Keratinocyte (primary cell): ENCODE data around the gene TOMM5. TPM values are rescaled to one million over a fixed set of nuclear protein-coding genes. Genes with fewer than 3 reads are reported as not detected.

Experiments
- DNase-seq: peaks from one replicate; pipeline ENCODE4 v3.0.0-alpha.2; 2011; ENCODE audit warnings: low read depth, missing footprints, low spot score
- FAIRE-seq: peaks from 2 replicates; lab custom pipeline; 2011; peaks lifted over from hg19 to GRCh38; lab: Jason Lieb, UNC
- H2AFZ ChIP-seq: 2 replicates; pipeline ENCODE4 v1.6.0; 2012; ENCODE audit warnings: low read length, control low read depth, inconsistent platforms; ENCODE audit not compliant: control insufficient read depth
- H3K27ac ChIP-seq: 2 replicates; pipeline ENCODE4 v1.5.1; 2011; ENCODE audit warnings: low read length; ENCODE audit not compliant: control insufficient read depth, insufficient read depth
- H3K27me3 ChIP-seq: 3 replicates; pipeline ENCODE4 v1.6.0; 2011; ENCODE audit warnings: low read length; ENCODE audit not compliant: control insufficient read depth, insufficient read depth; ENCODE audit errors: extremely low read depth
- H3K36me3 ChIP-seq, 2 experiments: 2 replicates in 1 of 2; 3 replicates in 1 of 2; pipeline ENCODE4 v1.5.1; 2011; ENCODE audit warnings: low read length in 2 of 2, mild to moderate bottlenecking in 1 of 2; ENCODE audit not compliant: control insufficient read depth in 2 of 2, insufficient read depth in 2 of 2; ENCODE audit errors: extremely low read depth in 1 of 2
- H3K4me1 ChIP-seq: 3 replicates; pipeline ENCODE4 v1.5.1; 2011; ENCODE audit warnings: low read length; ENCODE audit not compliant: control insufficient read depth, insufficient read depth; ENCODE audit errors: extremely low read depth
- H3K4me2 ChIP-seq: 3 replicates; pipeline ENCODE4 v1.6.0; 2011; ENCODE audit warnings: low read depth, low read length; ENCODE audit not compliant: control insufficient read depth, insufficient read depth; ENCODE audit errors: extremely low read depth
- H3K4me3 ChIP-seq, 3 experiments: fragments of 200-600 bp in 1 of 3; sonication (generic) in 1 of 3; 2 replicates in 2 of 3; 3 replicates in 1 of 3; pipeline ENCODE4 v1.5.1; 2011 to 2016; ENCODE audit warnings: low read length in 3 of 3, mild to moderate bottlenecking in 3 of 3, control low read depth in 2 of 3, inconsistent platforms in 1 of 3, low read depth in 1 of 3, mixed read lengths in 1 of 3, mixed run types in 1 of 3, moderate library complexity in 1 of 3; ENCODE audit not compliant: control insufficient read depth in 2 of 3, insufficient read depth in 2 of 3; ENCODE audit errors: extremely low read depth in 1 of 3
- H3K79me2 ChIP-seq: 2 replicates; pipeline ENCODE4 v1.6.0; 2012; ENCODE audit warnings: low read length; ENCODE audit not compliant: control insufficient read depth, insufficient read depth
- H3K9ac ChIP-seq: 3 replicates; pipeline ENCODE4 v1.6.0; 2011; ENCODE audit warnings: low read length; ENCODE audit not compliant: control insufficient read depth, insufficient read depth; ENCODE audit errors: extremely low read depth
- H3K9me1 ChIP-seq: 3 replicates; pipeline ENCODE4 v1.6.0; 2011; ENCODE audit warnings: low read length; ENCODE audit not compliant: control insufficient read depth, insufficient read depth; ENCODE audit errors: extremely low read depth
- H3K9me3 ChIP-seq: 2 replicates; pipeline ENCODE4 v1.5.1; 2012; ENCODE audit warnings: low read depth, low read length; ENCODE audit not compliant: control insufficient read depth
- H4K20me1 ChIP-seq: 3 replicates; pipeline ENCODE4 v1.6.0; 2011; ENCODE audit warnings: low read length; ENCODE audit not compliant: control insufficient read depth, insufficient read depth; ENCODE audit errors: extremely low read depth
- EZH2 ChIP-seq: IDR thresholded peaks from one replicate; pipeline ENCODE4 v1.6.1; 2012; ENCODE audit warnings: inconsistent platforms, mild to moderate bottlenecking, low read length, moderate library complexity
- dilution Hi-C: fragments of 300-500 bp; cut with MboI; formaldehyde crosslinking; loops from one replicate; pipeline ENCODE4 v1.7.0; 2020; ENCODE audit warnings: low sequenced_read_pairs; ENCODE audit not compliant: extremely low pct_ligation_motif_present
- polyA plus RNA-seq, 5 experiments: library from polyadenylated mRNA; depleted of rRNA in 3 of 5; stranded (reverse) in 3 of 5; stranded (forward) in 1 of 5; unstranded in 1 of 5; fragments of >200 nt; gene quantifications; 1 replicate in 1 of 5; 2 replicates in 3 of 5; 3 replicates in 1 of 5; pipeline versions ENCODE4 v1.2.1 to v1.2.3, GENCODE V29; 2011 to 2012; ENCODE audit warnings: missing spikeins in 2 of 5, low read depth in 1 of 5, low replicate concordance in 1 of 5
- TF ChIP-seq, protein P1 (sequence below), 3 experiments: IDR thresholded peaks in 1 of 3; conservative IDR thresholded peaks in 1 of 3; optimal IDR thresholded peaks in 1 of 3; 2 replicates in 2 of 3; 3 replicates in 1 of 3; pipeline versions ENCODE3 to v1.5.1; 2011; ENCODE audit warnings: low read length in 3 of 3, mild to moderate bottlenecking in 3 of 3, moderate library complexity in 2 of 3, control low read depth in 1 of 3, inconsistent platforms in 1 of 3; ENCODE audit not compliant: insufficient read depth in 2 of 3; ENCODE audit errors: extremely low read depth in 1 of 3

TOMM5 gene
- polyA plus RNA-seq, 1 donor (not counting 4 experiments of a cell fraction or from before 2014, with no cell fraction given), result 232 TPM

DNA sequence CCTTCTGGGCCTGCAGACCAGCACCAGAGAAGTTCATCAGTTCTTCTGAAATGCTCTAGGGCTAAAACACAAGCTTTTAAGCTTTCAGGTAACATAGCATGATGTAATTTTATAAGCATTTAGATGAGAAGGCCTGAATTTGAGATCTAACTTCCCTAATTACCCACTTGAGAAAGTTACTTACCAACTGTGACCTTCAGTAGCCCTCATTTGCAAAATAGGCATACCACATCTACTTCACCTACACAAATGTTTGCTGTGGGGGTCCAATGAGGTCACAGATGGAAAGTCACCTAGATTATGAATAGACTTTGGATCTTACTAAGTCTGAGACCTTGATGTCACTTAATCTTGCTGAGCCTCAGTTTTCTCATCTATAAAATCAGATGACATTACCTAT, 52.8 kb downstream of the TOMM5 start:
- no peaks in the 10 kb centered on the region for H4K20me1 ChIP-seq
- no peak overlapping the region for H3K4me2 ChIP-seq
- no peak overlapping the region for H3K4me3 ChIP-seq
- no peak overlapping the region for H3K27ac ChIP-seq
- no peaks in the 10 kb centered on the region for H3K27me3 ChIP-seq
- dilution Hi-C loops, result no loop called here
- no peak for FAIRE-seq
- H3K9me1 ChIP-seq, result no peaks in the 10 kb centered on the region
- no peak overlapping the region for H3K9ac ChIP-seq
- peaks cover 8% of the 10 kb centered on the region for H3K4me1 ChIP-seq
- H2AFZ ChIP-seq, result no peak overlapping the region
- H3K9me3 ChIP-seq, result no peaks in the 10 kb centered on the region
- TF ChIP-seq EZH2, result no peak
- TF ChIP-seq, protein P1, sequence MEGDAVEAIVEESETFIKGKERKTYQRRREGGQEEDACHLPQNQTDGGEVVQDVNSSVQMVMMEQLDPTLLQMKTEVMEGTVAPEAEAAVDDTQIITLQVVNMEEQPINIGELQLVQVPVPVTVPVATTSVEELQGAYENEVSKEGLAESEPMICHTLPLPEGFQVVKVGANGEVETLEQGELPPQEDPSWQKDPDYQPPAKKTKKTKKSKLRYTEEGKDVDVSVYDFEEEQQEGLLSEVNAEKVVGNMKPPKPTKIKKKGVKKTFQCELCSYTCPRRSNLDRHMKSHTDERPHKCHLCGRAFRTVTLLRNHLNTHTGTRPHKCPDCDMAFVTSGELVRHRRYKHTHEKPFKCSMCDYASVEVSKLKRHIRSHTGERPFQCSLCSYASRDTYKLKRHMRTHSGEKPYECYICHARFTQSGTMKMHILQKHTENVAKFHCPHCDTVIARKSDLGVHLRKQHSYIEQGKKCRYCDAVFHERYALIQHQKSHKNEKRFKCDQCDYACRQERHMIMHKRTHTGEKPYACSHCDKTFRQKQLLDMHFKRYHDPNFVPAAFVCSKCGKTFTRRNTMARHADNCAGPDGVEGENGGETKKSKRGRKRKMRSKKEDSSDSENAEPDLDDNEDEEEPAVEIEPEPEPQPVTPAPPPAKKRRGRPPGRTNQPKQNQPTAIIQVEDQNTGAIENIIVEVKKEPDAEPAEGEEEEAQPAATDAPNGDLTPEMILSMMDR (optimal IDR thresholded peaks at IDR 0.05 in 1 of 3, IDR thresholded peaks at IDR 0.05 in 1 of 3, conservative IDR thresholded peaks at IDR 0.05 in 1 of 3; ENCODE audit: extremely low read depth in 1 of 3, insufficient read depth in 2 of 3, low read length in 3 of 3), result no peak
- H3K36me3 ChIP-seq, result peaks cover 0 to 21% of the 10 kb centered on the region in 2 experiments
- H3K79me2 ChIP-seq, result no peaks in the 10 kb centered on the region
- no peak for DNase-seq

Other genes with a start within 250 kb of the TOMM5 start
- 116 to 173 TPM (median 130 TPM) in 3 replicates for gene GRHPR, start 169.9 kb downstream of the TOMM5 start, polyA plus RNA-seq
- gene ZBTB5, start 127.1 kb downstream of the TOMM5 start, polyA plus RNA-seq, result 10.2 to 14.5 TPM (median 12.6 TPM) in 3 replicates
- 31.8 to 44.4 TPM (median 39.9 TPM) in 3 replicates for gene POLR1E, start 106.6 kb downstream of the TOMM5 start, polyA plus RNA-seq
- 4.1 to 6.6 TPM (median 5.1 TPM) in 3 replicates for gene FBXO10, start 16.2 kb downstream of the TOMM5 start, polyA plus RNA-seq
- 0.01 to 0.06 TPM (median 0.01 TPM) in 3 replicates for gene FRMPD1, start 58.4 kb upstream of the TOMM5 start, polyA plus RNA-seq
- 4.0 to 6.9 TPM (median 6.8 TPM) in 3 replicates for gene TRMT10B, start 161.2 kb upstream of the TOMM5 start, polyA plus RNA-seq
- gene EXOSC3, start 192.5 kb upstream of the TOMM5 start, polyA plus RNA-seq, result 24.8 to 48.8 TPM (median 37.1 TPM) in 3 replicates
- 27.6 to 29.7 TPM (median 29.2 TPM) in 3 replicates for gene DCAF10, start 208.2 kb upstream of the TOMM5 start, polyA plus RNA-seq